ENCODE data around the gene CHID1.

Gene CHID1

DNA sequence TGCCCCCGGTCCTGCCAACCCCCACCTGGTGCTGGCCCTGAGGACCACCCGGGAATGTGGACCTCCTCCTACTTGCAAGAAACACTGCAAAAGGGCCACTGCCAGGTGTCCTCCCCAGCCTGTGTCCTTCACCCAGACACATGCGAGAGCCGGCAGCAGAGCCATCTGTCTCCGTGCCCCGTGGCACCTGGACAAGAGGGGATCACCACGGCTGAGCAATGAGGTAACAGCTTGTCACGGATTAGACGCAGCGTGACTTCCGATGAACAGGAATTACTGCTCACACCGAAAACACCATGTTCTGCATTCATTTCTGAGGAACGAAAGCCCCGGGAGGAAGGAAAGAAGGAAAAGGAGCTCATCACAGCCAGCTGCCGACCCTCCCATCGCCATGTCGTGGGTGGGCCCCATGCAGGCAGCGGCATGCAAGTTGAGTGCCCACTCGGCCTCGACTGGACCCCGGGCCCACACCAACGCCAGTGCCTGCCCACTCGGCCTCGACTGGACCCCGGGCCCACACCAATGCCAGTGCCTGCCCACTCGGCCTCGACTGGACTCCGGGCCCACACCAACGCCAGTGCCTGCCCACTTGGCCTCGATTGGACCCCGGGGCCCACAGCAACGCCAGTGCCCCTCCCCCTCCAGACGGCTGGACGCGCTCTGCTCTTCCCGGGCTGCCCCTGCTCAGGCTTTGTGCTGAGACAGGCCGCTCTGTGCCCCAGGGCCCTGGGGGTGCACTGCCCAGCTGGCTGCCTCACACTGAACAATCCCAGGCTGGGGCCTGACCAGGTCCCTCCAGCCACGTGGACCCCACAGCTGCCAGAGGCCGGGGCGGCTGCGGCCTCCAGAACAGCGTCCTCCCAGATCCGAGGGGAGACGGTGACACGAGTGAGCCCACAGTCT, 22.0 kb downstream of the CHID1 start:
- DNase-seq (ENCODE audit: extremely low read depth in 1 of 2, low read depth in 1 of 2), result no peak

DNA sequence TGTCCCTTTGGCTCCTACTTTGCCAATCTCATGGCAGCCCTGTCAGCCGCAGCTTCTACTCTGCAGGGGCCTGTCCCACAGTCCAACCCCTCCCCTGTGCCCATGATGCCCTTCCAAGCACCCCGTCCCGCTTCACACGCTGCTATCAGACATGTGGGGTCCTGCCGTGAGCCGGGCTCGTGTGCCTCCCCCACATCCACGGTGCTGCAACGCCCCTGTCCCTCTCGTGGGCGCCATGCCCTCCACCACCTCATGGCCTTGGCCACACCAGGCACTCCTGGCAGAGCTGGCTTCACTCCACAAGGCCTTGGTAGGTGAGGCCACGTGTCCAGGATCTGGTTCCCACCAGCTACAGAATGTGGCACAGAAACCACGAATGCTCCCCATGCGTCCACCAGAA, 23.0 kb downstream of the CHID1 start:
- no peak for DNase-seq (ENCODE audit: extremely low read depth in 1 of 2, low read depth in 1 of 2)

DNA sequence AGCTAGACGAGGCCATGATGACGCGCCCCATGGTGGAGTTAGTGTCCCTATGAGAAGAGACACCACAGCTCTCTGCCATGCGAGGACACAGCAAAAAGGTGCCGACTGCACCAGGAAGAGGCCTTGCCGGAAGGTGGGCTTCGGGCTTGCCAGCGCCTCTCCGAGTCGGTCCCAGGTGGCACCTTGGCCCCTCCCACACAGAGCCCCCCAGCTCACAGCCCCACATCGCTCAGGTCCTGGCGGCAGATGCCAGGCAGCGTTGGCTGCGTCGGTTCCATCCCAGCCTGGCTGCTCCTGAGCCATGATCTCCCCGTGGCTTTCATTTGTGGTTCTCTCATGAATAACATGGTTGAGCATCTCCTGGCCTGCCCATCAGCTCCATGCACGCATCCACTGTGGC, 24.0 kb downstream of the CHID1 start:
- DNase-seq (ENCODE audit: extremely low read depth in 1 of 2, low read depth in 1 of 2), result no peak

DNA sequence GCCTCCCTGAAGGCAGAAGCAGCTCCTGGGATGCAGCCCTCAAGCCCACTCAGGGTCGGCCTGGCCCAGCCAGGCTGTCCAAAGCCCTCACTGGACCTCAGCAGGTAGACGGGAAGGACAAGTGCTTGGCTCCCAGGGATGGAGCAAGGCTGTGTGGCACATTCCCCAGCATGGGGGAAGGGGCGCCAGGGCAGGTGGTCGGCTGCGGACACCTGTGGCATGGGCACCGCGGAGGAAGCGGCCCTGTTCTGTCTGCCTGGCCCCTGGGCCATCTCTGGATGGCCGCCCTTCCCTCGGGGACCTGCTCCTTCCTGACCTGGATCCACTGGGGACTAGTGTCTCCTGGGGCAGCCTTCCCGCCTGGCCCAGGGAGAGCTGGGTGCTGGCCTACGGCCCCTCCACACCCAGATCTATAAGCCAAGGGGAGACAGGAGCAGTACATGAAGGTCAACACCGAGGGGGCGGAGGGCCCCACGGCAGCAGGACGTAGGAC, 26.0 kb downstream of the CHID1 start:
- DNase-seq (ENCODE audit: extremely low read depth in 1 of 2, low read depth in 1 of 2), result no peak

DNA sequence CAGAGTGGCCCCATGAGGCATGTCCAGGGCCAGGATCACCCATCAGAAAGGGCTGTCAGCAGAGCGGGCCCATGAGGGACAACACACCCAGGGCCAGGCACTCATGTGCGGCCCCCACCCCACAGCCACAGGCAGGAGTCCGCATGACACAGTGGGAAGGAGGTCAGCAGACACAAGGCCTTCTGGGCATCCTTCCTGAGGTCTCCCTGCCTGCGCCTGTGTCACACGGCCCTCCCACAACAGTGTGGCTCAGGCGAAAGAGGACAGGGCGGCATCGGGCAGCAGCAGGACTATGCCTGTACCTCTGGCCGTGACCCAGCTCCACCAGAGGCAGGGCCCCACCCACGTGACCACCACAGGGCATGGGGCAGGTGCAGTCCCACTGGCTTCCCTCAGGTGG, 27.1 kb downstream of the CHID1 start:
- DNase-seq (ENCODE audit: extremely low read depth in 1 of 2, low read depth in 1 of 2), result no peak

DNA sequence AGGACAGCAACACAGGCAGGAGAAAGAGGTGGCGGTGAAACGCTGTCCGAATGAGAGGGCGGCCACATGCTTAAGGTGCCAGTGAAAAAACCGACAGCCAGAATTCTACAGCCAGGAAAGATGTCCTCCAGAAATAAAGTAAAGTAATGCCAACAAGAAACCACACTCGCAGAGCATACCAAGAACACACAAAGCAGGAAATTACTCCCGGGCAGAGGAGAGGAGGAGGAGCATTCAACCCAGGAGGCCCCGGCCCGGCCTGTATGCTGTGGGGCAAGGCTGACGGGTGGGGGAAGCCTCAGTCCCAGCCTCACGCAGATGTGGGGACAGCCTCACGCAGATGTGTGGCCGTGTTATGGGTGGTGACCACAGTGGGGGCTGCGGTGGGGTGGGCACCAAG, 28.0 kb downstream of the CHID1 start:
- DNase-seq (ENCODE audit: extremely low read depth in 1 of 2, low read depth in 1 of 2), result no peak

DNA sequence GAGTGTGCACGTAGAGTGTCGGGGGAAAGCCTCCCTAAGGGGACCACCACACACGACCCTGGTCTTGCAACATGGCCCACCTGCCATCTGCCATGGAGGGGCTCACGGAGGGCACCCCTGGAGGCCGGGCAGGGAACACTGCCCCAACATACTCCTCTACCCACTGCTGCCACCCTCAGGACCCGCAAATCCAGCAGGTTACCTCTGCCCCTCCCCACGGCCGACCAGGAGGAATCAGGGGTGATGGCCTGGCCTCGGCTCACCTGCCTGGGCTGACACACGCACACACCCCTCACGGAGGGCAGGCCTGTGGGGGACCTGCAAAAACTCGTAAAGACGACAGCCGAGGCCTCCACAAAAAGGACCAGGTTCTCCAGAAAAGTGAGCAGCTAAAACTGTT, 30.2 kb downstream of the CHID1 start:
- no peak for DNase-seq (ENCODE audit: extremely low read depth in 1 of 2, low read depth in 1 of 2)

DNA sequence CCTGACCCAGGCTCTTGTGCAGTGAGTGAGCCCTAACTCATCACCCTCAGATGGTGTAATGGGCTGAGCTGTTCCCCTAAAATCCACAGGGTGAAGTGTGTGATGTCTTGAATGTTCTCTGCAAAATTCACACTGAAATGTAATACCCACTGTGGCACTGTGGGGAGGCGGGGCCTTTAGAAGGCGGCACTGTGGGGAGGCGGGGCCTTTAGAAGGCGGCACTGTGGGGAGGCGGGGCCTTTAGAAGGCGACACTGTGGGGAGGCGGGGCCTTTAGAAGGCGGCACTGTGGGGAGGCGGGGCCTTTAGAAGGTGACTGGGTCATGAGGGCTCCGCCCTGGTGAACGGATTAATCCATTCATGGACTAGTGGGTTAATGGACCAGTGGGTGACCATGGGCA, 33.0 kb downstream of the CHID1 start:
- DNase-seq (ENCODE audit: extremely low read depth in 1 of 2, low read depth in 1 of 2), result peak; percentile 13 to 20

DNA sequence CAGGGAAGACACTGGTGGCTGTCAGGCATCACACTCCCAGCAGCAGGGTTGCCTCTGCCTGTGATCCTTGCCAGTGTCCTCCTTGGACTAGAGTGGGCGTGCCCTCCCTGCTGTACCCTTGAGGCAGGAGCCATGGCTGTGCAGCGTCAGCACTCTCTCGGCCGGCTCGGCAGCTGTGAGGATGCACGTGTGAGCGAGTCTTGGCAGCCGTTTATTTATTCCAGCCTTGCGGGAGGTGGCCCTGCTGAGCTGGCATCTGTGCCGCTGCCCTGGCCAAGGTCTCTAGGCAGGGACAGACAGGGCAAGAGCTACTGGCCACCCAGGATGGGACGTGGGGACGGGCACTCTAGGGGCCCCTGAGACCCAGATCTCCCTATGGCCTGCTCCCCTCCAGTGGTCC, 34.1 kb downstream of the CHID1 start:
- DNase-seq (ENCODE audit: extremely low read depth in 1 of 2, low read depth in 1 of 2), result no peak

DNA sequence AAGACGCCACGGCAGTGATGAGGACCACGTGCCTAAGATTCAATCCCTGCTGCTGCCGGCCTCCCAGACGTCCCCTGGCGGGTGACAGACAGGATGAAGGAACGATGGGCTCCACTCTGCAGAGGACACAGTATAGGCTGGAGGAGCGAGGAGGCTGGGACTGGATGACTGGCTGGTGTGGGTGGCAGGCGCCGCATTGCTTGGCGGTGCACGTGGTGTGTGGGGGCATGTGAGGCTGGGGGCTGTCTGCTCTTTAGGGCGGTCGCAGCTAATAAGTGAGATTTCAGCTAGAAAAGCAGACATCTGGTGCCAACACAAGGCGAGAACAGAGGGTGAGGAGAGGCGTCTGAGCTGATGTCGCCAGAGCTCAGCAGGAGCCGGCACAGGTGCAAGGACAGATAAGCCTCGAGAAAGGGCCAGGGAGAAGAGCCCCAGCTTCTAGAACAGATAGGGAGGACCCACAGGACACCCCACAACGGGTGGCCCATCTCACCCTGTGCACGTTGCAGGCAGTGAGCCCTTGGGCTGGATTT, 34.8 kb downstream of the CHID1 start:
- DNase-seq (ENCODE audit: extremely low read depth in 1 of 2, low read depth in 1 of 2), result no peak

DNA sequence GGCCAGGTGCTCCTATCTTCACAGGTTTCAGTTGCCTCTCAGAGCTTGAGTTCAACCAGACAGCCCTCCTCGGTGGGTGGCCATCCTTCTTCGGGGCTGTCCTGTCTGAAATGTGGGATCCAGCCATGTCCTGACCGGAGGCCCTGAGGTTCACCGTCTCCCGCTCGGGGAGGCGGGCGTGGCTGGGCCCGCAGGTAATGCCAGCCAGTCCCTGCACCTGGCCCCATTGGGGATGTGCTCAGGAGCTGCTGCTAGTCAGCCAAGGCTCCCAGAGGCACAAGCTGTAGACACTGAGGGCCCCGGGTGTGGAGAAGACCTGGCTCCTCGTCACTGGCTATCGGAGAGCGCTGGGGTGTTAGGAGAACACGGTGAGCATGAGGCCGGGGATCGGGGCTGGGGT, 35.4 kb downstream of the CHID1 start:
- DNase-seq (ENCODE audit: extremely low read depth in 1 of 2, low read depth in 1 of 2), result no peak

DNA sequence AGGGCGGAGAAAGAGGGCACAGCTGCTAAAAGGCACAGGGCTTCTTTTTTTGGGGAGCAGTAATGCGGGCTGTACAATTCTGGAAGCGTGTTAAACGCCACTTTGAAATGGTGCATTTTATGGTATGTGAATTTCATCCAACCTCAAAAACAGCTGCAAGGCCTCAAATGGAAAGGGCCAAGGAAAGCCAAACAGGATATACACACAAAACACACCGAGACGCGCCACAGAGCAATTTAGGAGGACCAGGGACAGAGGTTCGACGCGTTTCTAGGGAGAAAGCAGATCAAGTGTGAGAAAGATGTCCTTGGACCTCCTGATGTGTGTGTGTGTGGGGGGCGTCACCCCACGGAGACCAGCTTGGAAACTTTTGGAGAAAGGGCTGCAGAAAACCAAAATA, 36.9 kb downstream of the CHID1 start:
- no peak for DNase-seq (ENCODE audit: extremely low read depth in 1 of 2, low read depth in 1 of 2)

DNA sequence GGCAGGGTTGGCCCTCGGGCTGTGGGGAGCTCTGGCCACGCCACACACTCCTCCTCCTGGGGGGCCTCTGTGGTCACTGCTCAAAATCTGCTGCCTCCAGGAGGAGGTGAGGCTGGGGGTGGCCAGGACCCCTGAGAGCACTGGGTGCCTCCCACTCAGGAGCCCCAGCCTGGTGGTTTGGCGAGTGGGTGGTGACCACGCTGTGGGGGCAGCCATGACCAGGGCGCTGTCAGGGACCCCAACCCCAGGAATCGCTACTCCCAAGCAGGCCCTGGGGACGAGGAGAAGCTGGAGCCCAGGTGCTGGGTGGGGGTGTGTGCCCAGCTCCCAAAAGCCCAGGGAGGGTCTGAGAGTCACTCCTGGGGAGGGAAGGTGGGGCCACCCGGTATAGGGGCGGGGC, 37.8 kb downstream of the CHID1 start:
- DNase-seq (ENCODE audit: extremely low read depth in 1 of 2, low read depth in 1 of 2), result no peak

DNA sequence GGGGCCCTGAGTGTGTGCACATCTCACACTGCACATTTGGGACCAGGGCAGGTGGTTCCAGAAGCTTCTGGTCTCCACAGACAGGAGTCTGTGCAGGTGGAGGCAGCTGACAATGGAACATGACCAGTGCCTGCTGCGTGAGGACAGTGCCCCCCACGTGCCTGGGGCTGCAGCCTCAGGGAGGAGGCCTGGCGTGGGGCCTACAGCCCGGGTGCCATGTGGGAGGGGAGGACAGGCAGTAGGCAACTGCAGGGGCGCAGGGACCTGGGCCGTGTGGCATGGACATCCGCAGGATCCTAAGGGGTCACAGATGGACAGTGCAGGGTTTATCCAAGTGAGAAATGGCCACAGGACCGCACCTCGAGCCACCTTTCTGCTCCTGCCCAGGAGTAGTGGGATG, 39.1 kb downstream of the CHID1 start:
- no peak for DNase-seq (ENCODE audit: extremely low read depth in 1 of 2, low read depth in 1 of 2)

DNA sequence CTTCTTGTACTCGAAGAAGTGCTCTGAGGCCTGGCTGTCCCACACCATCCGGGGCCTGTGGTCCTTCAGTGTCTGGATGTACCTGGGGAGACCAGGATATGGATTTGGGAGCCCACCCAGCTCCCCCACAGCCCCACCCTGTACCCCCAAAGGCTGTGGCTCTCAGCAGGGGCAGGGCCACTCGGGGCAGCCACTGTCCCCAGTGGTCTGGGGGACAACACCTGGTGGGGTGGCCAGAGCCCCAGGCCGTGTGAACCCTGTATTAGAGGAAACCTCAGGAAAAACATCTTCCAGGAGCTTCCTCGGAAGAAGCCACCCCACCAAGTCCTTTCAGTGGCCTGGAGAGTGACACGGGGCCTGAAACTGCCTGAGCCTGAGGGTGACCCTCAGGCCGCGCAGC, 40.2 kb downstream of the CHID1 start:
- DNase-seq (ENCODE audit: extremely low read depth in 1 of 2, low read depth in 1 of 2), result no peak

DNA sequence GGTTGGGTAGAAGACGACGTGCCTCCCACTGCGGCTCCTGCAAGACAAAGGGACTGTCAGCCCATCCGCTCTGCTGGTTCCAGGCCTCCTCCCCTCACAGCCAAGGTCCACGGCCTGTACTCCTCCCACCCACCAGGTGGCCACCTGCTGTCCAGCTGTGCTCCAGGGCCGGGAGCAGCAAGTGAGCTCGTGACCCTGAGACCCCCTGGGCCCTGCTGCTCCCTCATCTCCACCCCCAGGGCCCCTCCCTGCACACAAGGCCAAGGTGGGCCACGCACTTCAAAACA, 40.5 kb downstream of the CHID1 start:
- DNase-seq (ENCODE audit: extremely low read depth in 1 of 2, low read depth in 1 of 2), result no peak

DNA sequence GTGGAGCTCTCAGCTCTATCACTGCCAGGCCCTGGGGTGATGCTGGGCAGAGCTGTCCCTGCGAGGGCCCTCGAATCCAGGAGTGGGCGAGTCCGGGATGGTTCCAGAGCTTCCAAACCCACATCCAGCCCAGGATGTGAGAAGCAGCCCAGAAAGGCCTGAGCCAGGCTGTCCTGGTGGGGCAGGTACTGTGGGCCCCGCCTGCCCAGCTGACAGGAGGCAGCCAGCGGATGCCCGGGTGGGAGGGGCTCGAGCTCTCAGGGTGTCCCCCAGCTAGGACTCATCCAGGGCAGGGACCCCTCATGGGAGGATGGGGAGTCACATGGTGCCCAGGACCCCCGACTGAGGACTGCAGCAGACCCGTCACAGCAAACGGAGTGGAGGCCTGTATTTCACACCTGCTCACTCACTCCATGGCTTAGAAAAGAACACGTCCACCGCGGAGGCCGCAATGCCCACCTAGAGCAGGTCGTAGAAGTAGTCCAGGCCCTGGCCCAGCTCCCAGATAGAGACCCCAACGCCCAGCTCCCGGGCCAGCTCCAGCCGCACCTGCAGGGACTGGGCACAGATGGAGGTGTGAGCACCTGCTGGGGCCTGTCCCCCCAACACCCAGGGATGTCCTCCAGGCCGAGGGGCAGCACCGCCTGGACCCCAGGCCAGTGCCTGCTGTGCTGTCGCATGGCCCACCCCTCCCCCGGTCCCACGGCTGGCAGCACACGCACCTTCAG, 41.0 kb downstream of the CHID1 start:
- no peak for DNase-seq (ENCODE audit: extremely low read depth in 1 of 2, low read depth in 1 of 2)

DNA sequence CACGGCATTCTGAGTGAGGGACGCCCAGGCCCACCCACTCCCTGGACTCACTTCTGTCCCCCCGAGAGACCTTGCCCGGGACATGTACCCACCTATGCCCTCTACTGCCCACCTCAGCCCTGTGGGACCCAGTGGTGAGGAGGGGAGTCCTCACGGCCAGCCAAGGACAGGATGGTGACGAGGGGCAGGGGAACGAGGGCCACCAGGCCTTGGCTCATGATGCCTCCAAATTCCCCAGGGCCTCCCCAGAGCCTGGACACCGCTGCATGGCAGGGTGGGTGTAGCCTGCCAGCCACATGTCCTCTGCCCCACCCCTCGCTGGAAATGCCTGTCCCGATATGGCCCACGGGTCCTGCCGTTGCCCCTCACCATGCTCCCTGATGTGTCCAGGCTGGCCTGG, 41.8 kb downstream of the CHID1 start:
- DNase-seq (ENCODE audit: extremely low read depth in 1 of 2, low read depth in 1 of 2), result no peak

DNA sequence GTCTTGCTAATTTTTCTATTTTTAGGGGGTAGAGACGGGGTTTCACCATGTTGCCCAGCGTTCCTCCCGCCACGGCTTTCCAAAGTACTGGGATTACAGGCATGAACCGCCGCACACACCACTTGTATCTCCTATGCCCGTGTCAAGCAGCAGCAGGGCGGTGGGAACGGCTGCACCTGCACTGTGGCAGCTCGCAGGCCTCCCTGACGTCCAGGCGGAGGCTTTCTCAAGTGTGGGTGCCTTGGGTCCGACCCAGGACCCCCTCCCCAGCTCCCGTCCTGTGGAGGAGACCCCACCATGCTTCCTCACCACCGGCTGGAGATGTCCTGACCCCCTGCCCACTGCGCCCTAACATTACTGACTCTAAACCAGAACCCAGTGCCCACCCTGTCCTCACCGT, 42.2 kb downstream of the CHID1 start:
- no peak for DNase-seq (ENCODE audit: extremely low read depth in 1 of 2, low read depth in 1 of 2)

DNA sequence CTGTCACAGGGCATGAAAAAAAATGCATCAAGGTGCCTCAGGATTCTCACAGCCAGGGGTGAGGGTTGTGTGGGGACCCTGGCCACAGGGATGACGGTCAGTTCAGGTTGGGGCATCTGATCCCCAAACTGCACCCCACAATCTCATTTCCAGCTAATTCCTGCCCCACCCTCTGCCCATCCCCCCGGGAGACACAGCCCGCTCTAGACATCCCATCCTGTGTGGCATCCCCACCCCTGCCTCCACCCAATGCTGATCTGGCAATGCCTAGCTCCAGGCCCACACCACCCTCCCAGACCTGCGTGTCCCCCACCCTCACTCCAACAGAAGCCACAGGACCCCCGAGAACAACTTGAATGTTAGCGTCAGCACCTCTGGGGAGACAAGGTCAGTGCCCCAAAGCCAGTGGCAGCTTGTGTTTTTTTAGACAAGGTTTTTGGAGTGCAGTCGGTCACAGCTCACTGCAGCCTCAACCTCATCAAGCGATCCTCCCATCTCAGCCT, 42.7 kb downstream of the CHID1 start:
- DNase-seq (ENCODE audit: extremely low read depth in 1 of 2, low read depth in 1 of 2), result no peak

DNA sequence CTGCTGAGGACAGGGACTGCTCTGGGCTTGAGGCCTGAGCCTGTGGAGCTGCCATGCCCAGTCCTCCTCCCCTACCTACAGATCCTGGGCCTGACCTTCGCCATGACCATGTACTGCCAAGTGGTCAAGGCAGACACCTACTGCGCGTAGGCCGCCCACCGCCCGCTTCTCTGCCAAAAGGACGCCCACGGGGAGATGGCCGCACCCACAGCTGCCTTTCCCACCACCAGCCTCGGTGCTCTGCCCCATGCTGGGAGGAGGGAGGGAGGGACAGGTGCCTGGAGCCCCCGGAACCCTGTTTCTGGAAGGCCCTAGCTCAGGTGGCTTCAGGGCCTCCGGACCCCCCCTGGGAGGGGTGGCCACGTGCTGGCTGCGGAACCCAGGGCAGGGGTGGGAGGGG, 44.1 kb downstream of the CHID1 start:
- no peak for DNase-seq (ENCODE audit: extremely low read depth in 1 of 2, low read depth in 1 of 2)
